Gastrocnemius medialis (tissue), 4 donors: Measurements from ENCODE around the gene PAH. TPM values are rescaled to one million over a fixed set of nuclear protein-coding genes. Genes with fewer than 3 reads are reported as not detected.

Experiments
- ATAC-seq, 2 donors: fragments of 150-250 bp; one replicate each; pipeline ENCODE4 v1.9.1; 2016
- DNase-seq, 2 donors: peaks; one replicate each; pipeline ENCODE4 v3.0.0-alpha.2; 2019
- H3K27ac ChIP-seq, 4 donors: fragments of 200-600 bp; sonication (generic); 1 replicate in 1 of 4; 2 replicates in 3 of 4; pipeline ENCODE4 v1.5.1; 2016 to 2018; ENCODE audit warnings: mild to moderate bottlenecking in 2 of 4, moderate library complexity in 1 of 4
- H3K27me3 ChIP-seq, 3 donors: fragments of 200-600 bp; sonication (generic) in 2 of 3; 1 replicate in 1 of 3; 2 replicates in 2 of 3; pipeline versions ENCODE4 v1.5.1 to v1.6.0; 2016 to 2019; ENCODE audit warnings: mild to moderate bottlenecking in 1 of 3, moderate library complexity in 1 of 3
- H3K36me3 ChIP-seq, 2 donors: fragments of 200-600 bp; sonication (generic) in 1 of 2; one replicate each; pipeline ENCODE4 v1.5.1; 2017 to 2018
- H3K4me1 ChIP-seq, 2 donors: fragments of 200-600 bp; sonication (generic) in 1 of 2; one replicate each; pipeline ENCODE4 v1.5.1; 2016 to 2017; ENCODE audit warnings: mild to moderate bottlenecking in 2 of 2
- H3K4me3 ChIP-seq, 4 donors: fragments of 200-600 bp; sonication (generic) in 3 of 4; 1 replicate in 1 of 4; 2 replicates in 3 of 4; pipeline ENCODE4 v1.5.1; 2016 to 2019; ENCODE audit warnings: mild to moderate bottlenecking in 2 of 4
- H3K9me3 ChIP-seq, 3 donors: fragments of 200-600 bp; sonication (generic) in 2 of 3; 1 replicate in 1 of 3; 2 replicates in 2 of 3; pipeline ENCODE4 v1.5.1; 2016 to 2019
- CTCF ChIP-seq, 5 experiments: fragments of 450-650 bp in 3 of 5; fragments of 200-600 bp in 2 of 5; sonication (generic) in 2 of 5; IDR thresholded peaks in 4 of 5; conservative IDR thresholded peaks in 1 of 5; 1 replicate in 4 of 5; 2 replicates in 1 of 5; pipeline ENCODE4 v1.5.1; 2016 to 2019; ENCODE audit warnings: antibody characterized with exemption in 5 of 5, mild to moderate bottlenecking in 3 of 5, moderate library complexity in 3 of 5
- POLR2A ChIP-seq, 2 donors: fragments of 450-650 bp; IDR thresholded peaks; one replicate each; pipeline ENCODE4 v1.6.1; 2017; ENCODE audit warnings: antibody characterized with exemption in 2 of 2, mild to moderate bottlenecking in 2 of 2, moderate library complexity in 2 of 2
- in situ Hi-C, 4 donors: fragments of 200-750 bp; cut with MboI; loops; one replicate each; pipeline versions ENCODE4 v1.15.0 to v1.8.0; 2017; ENCODE audit warnings: low sequenced_read_pairs in 4 of 4
- intact Hi-C: fragments of 100-400 bp; cut with DNase I; formaldehyde crosslinking; loops from one replicate; pipeline ENCODE4 v1.15.1; 2023; ENCODE audit warnings: low total_unique reads
- total RNA-seq, 4 donors: library from RNA; depleted of rRNA; stranded (reverse); fragments of >200 nt; gene quantifications; one replicate each; pipeline versions ENCODE4 v1.1.0 to v1.2.3, GENCODE V29; 2016

The PAH gene
- total RNA-seq, 4 donors from 2014 or later, result 1.2 to 3.6 TPM; not detected in 2

GRCh38 chr12:102927220-102927619, 10.2 kb upstream of the PAH start:
- intact Hi-C loops, result no loop called here
- no peaks in the 10 kb centered on the region for H3K36me3 ChIP-seq
- no peak overlapping the region for H3K4me3 ChIP-seq
- H3K4me1 ChIP-seq, result no peaks in the 10 kb centered on the region
- H3K9me3 ChIP-seq, result no peaks in the 10 kb centered on the region
- no peak overlapping the region for H3K27ac ChIP-seq
- ATAC-seq (no peak), DNase-seq (no peak)
- in situ Hi-C loops, result loop anchor here in 2 of 4 donors (25.0 kb wide), 2 partner anchors 610 to 635 kb away; no protein-coding TSS in a partner anchor
- H3K27me3 ChIP-seq, result no peaks in the 10 kb centered on the region
- TF ChIP-seq CTCF (IDR thresholded peaks at IDR 0.05 in 4 of 5, conservative IDR thresholded peaks at IDR 0.05 in 1 of 5), result no peak
- TF ChIP-seq POLR2A (IDR thresholded peaks at IDR 0.05), result no peak

GRCh38 chr12:102921240-102921639, 4.2 kb upstream of the PAH start:
- DNase-seq (no peak), ATAC-seq (no peak)
- in situ Hi-C loops (no loop called here), intact Hi-C loops (no loop called here)
- Histone ChIP-seq H3K9me3 (no peaks in the 10 kb centered on the region), H3K27ac (no peak overlapping the region), H3K4me1 (no peaks in the 10 kb centered on the region), H3K4me3 (no peak overlapping the region), H3K36me3 (no peaks in the 10 kb centered on the region), H3K27me3 (peaks cover 0 to 4% (median 2%) of the 10 kb centered on the region in 3 donors)
- TF ChIP-seq CTCF (IDR thresholded peaks at IDR 0.05 in 4 of 5, conservative IDR thresholded peaks at IDR 0.05 in 1 of 5), result no peak
- TF ChIP-seq POLR2A (IDR thresholded peaks at IDR 0.05), result no peak

GRCh38 chr12:102920271-102920670, 3.2 kb upstream of the PAH start:
- intact Hi-C loops (no loop called here), in situ Hi-C loops (no loop called here)
- Histone ChIP-seq H3K9me3 (no peaks in the 10 kb centered on the region), H3K27ac (no peak overlapping the region), H3K4me1 (no peaks in the 10 kb centered on the region), H3K4me3 (no peak overlapping the region), H3K27me3 (peaks cover 0 to 4% (median 2%) of the 10 kb centered on the region in 3 donors), H3K36me3 (no peaks in the 10 kb centered on the region)
- no peak for DNase-seq
- TF ChIP-seq POLR2A (IDR thresholded peaks at IDR 0.05) (no peak), CTCF (IDR thresholded peaks at IDR 0.05 in 4 of 5, conservative IDR thresholded peaks at IDR 0.05 in 1 of 5) (no peak)
- ATAC-seq, result no peak

GRCh38 chr12:102918840-102919239, 1.8 kb upstream of the PAH start:
- Histone ChIP-seq H3K27me3 (peaks cover 0 to 4% (median 2%) of the 10 kb centered on the region in 3 donors), H3K4me1 (no peaks in the 10 kb centered on the region), H3K9me3 (no peaks in the 10 kb centered on the region), H3K36me3 (no peaks in the 10 kb centered on the region), H3K4me3 (no peak overlapping the region), H3K27ac (no peak overlapping the region)
- no peak for DNase-seq
- in situ Hi-C loops, result no loop called here
- intact Hi-C loops, result no loop called here
- ATAC-seq, result no peak
- TF ChIP-seq CTCF (IDR thresholded peaks at IDR 0.05 in 4 of 5, conservative IDR thresholded peaks at IDR 0.05 in 1 of 5) (no peak), POLR2A (IDR thresholded peaks at IDR 0.05) (no peak)
